ENCODE measurements around the gene FRMD4A. TPM values are rescaled to one million over a fixed set of nuclear protein-coding genes. Genes with fewer than 3 reads are reported as not detected.

Gene FRMD4A
- total and polyA plus RNA-seq, 10 of the 15 experiments (the other 5 are each of a cell fraction or from before 2014, with no cell fraction given) = 17.8 to 75.2 (median 39.1) TPM

- Histone ChIP-seq H3K27me3 (replicated peaks in 1 of 2; ENCODE audit: control insufficient read depth in 2 of 2, insufficient read depth in 2 of 2, low read length in 1 of 2) (no peaks in the 10 kb centered on the region), H4K20me1 (ENCODE audit: control insufficient read depth, insufficient read depth) (no peaks in the 10 kb centered on the region), H3K9ac (ENCODE audit: control insufficient read depth, insufficient read depth, low read length) (no peak overlapping the region), H3K4me1 (ENCODE audit: control insufficient read depth, insufficient read depth, low read length) (peaks cover 12% of the 10 kb centered on the region), H2AFZ (ENCODE audit: control insufficient read depth, low read depth, low read length) (no peak overlapping the region), H3K9me3 (replicated peaks; ENCODE audit: control insufficient read depth, insufficient read depth, low read length) (peaks cover 12% of the 10 kb centered on the region), H3K4me3 (no peak overlapping the region), H3K27ac (ENCODE audit: control insufficient read depth, insufficient read depth) (no peak overlapping the region), H3K36me3 (ENCODE audit: control insufficient read depth in 2 of 2, insufficient read depth in 2 of 2, low read length in 1 of 2) (peaks cover 0 to 2% of the 10 kb centered on the region in 2 experiments; a peak in 3 of 4 replicates), H3K79me2 (ENCODE audit: control insufficient read depth, insufficient read depth, low read length) (no peaks in the 10 kb centered on the region), H3K4me2 (ENCODE audit: control insufficient read depth, insufficient read depth) (no peak overlapping the region)
- CTCF ChIA-PET = no interaction called here
- ATAC-seq (no peak), DNase-seq (ENCODE audit: low read depth, low spot score) (no peak), FAIRE-seq (no peak)
- no TSS peak for BruUV-seq (replicated peaks)
- 74% methylated on average over 11 of the region's 11 CpGs for WGBS (ENCODE audit: insufficient coverage, insufficient replicate concordance, low lambda C conversion rate, missing lambda C conversion rate)
- intact Hi-C loops (cut with micrococcal nuclease; ENCODE audit: unreplicated experiment) = no loop called here
- no peak for TF ChIP-seq BACH1 (IDR thresholded peaks at IDR 0.05; ENCODE audit: borderline replicate concordance)
- RAD21 ChIA-PET (ENCODE audit: unreplicated experiment) = no interaction called here
- in situ Hi-C loops (cut with MboI) = no loop called here
- SMC1A ChIA-PET (ENCODE audit: uncharacterized antibody, unreplicated experiment) = interaction anchor here (0.8 to 1.2 kb wide), 4 partner anchors 9 to 29 kb away, joined by 3 read pairs; no protein-coding TSS in a partner anchor
- POLR2A ChIA-PET = no interaction called here
Observed at GRCh38 chr10:13812804-13813203, 517.9 kb downstream of the FRMD4A start.

- FAIRE-seq (no peak), DNase-seq (ENCODE audit: low read depth, low spot score) (no peak), ATAC-seq (no peak; the same call in 2 of the 3 replicates)
- Histone ChIP-seq H3K4me2 (ENCODE audit: control insufficient read depth, insufficient read depth) (no peak overlapping the region; the same call in 1 of the 2 replicates), H3K36me3 (ENCODE audit: control insufficient read depth in 2 of 2, insufficient read depth in 2 of 2, low read length in 1 of 2) (peaks cover 0 to 2% of the 10 kb centered on the region in 2 experiments; a peak in 3 of 4 replicates), H3K4me3 (no peak overlapping the region), H3K9me3 (replicated peaks; ENCODE audit: control insufficient read depth, insufficient read depth, low read length) (no peaks in the 10 kb centered on the region; the same call in 2 of the 3 replicates), H3K79me2 (ENCODE audit: control insufficient read depth, insufficient read depth, low read length) (no peaks in the 10 kb centered on the region), H2AFZ (ENCODE audit: control insufficient read depth, low read depth, low read length) (no peak overlapping the region), H3K4me1 (ENCODE audit: control insufficient read depth, insufficient read depth, low read length) (peaks cover 12% of the 10 kb centered on the region), H3K9ac (ENCODE audit: control insufficient read depth, insufficient read depth, low read length) (no peak overlapping the region), H3K27ac (ENCODE audit: control insufficient read depth, insufficient read depth) (no peak overlapping the region), H3K27me3 (replicated peaks in 1 of 2; ENCODE audit: control insufficient read depth in 2 of 2, insufficient read depth in 2 of 2, low read length in 1 of 2) (no peaks in the 10 kb centered on the region), H4K20me1 (ENCODE audit: control insufficient read depth, insufficient read depth) (no peaks in the 10 kb centered on the region)
- ChIA-PET POLR2A (interaction anchor here (0.5 kb wide), 1 partner anchor 10 kb away, joined by 6 read pairs; no protein-coding TSS in a partner anchor), SMC1A (ENCODE audit: uncharacterized antibody, unreplicated experiment) (interaction anchor here (0.6 to 1.4 kb wide), 5 partner anchors 9 to 1060 kb away, joined by 3 read pairs; no protein-coding TSS in a partner anchor), CTCF (no interaction called here), RAD21 (ENCODE audit: unreplicated experiment) (interaction anchor here (0.6 to 1.3 kb wide), 3 partner anchors 14 to 1312 kb away, joined by 3 read pairs; no protein-coding TSS in a partner anchor)
- WGBS (ENCODE audit: insufficient coverage, insufficient replicate concordance, low lambda C conversion rate, missing lambda C conversion rate) = 38% methylated on average over 4 of the region's 4 CpGs
- intact Hi-C loops (cut with micrococcal nuclease; ENCODE audit: unreplicated experiment) = no loop called here
- in situ Hi-C loops (cut with MboI) = no loop called here
- BruUV-seq (replicated peaks) = no TSS peak
- TF ChIP-seq BRCA1 (IDR thresholded peaks at IDR 0.05; ENCODE audit: low read depth, low read length) (no peak), ZNF592 (IDR thresholded peaks at IDR 0.05) (no peak), ZBTB33 (IDR thresholded peaks at IDR 0.05) (no peak), CEBPB (IDR thresholded peaks at IDR 0.05; ENCODE audit: borderline replicate concordance in 1 of 2, low read depth in 2 of 2, low read length in 2 of 2) (no peak), SMC3 (IDR thresholded peaks at IDR 0.05; ENCODE audit: borderline replicate concordance, low read length) (no peak), TCF12 (IDR thresholded peaks at IDR 0.05; ENCODE audit: low read depth, low read length) (no peak), BMI1 (IDR thresholded peaks at IDR 0.05; ENCODE audit: borderline replicate concordance) (no peak), POLR2AphosphoS2 (IDR thresholded peaks at IDR 0.05; ENCODE audit: low read depth, low read length) (no peak)
Observed at GRCh38 chr10:13810568-13810967, 520.2 kb downstream of the FRMD4A start.

Data from GM12878 (cell line).